ENCODE measurements around the gene WDR26. TPM values are rescaled to one million over a fixed set of nuclear protein-coding genes. Genes with fewer than 3 reads are reported as not detected.

WDR26 gene
- total and polyA plus RNA-seq, 2 of the 4 experiments (the other 2 are of a cell fraction) = 23.8 to 46.4 TPM

DNA sequence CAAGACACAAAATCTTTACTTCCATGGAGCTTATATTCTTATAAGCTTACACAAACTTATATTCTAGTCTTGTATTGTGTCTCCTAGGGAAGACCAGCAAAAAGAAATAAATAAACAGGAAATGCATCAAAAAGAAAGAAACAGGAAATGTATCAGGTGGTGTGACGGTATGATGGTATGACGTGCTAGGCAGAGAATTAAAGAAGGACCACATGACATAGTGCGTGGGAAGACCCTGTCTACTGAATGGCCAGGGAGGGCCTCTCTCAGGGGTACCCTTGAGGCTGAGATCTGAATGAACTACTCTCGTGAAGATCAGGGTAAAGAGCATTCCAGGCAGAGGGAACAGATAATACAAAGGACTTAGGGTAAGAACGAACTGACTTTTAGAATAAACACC lies 15.6 kb upstream of the WDR26 start:
- H2BK15ac ChIP-seq (ENCODE audit: low read depth, low read length) = no peak overlapping the region
- H4K91ac ChIP-seq (ENCODE audit: insufficient read depth, low read depth, low read length) = no peak overlapping the region
- H3K56ac ChIP-seq (ENCODE audit: extremely low read depth, insufficient read depth, low read length) = no peak overlapping the region
- H3K4me3 ChIP-seq (ENCODE audit: insufficient read depth, low read depth, low read length) = no peak overlapping the region
- no peak overlapping the region for H2AK5ac ChIP-seq (ENCODE audit: low read depth, low read length)
- intact Hi-C loops (cut with micrococcal nuclease) (loop anchor here (10.0 kb wide), 1 partner anchor 335 kb away; the partner anchor contains the start of gene FBXO28), dilution Hi-C loops (cut with HindIII; ENCODE audit: low sequenced_read_pairs, unreplicated experiment) (no loop called here), in situ Hi-C loops (cut with MboI; ENCODE audit: low sequenced_read_pairs) (no loop called here)
- H3K23ac ChIP-seq (ENCODE audit: low read depth, low read length) = no peak overlapping the region
- no peaks in the 10 kb centered on the region for H3K9me3 ChIP-seq (ENCODE audit: control insufficient read depth, insufficient read depth, low read length)
- H2BK20ac ChIP-seq (ENCODE audit: low read depth, low read length) = no peak overlapping the region
- no peak overlapping the region for H4K5ac ChIP-seq (ENCODE audit: low read depth, low read length)
- no peak overlapping the region for H2BK5ac ChIP-seq (ENCODE audit: low read depth, low read length, poor library complexity, severe bottlenecking)
- H3K27ac ChIP-seq (ENCODE audit: insufficient read depth, low read length) = no peak overlapping the region
- no peak overlapping the region for H3K18ac ChIP-seq (ENCODE audit: low read depth, low read length)
- no peak overlapping the region for H3K4me2 ChIP-seq (ENCODE audit: low read depth, low read length)
- no peak for TF ChIP-seq SMC3 (IDR thresholded peaks at IDR 0.05; ENCODE audit: low read depth, low read length)
- DNase-seq (no peak), ATAC-seq (ENCODE audit: low read depth) (no peak)
- no TSS peak for BruUV-seq (replicated peaks)
- H3K4me1 ChIP-seq (ENCODE audit: control insufficient read depth, insufficient read depth, low read length) = no peaks in the 10 kb centered on the region
- no peak overlapping the region for H3K9ac ChIP-seq (ENCODE audit: low read depth, low read length)
- no peaks in the 10 kb centered on the region for H4K20me1 ChIP-seq (ENCODE audit: insufficient read depth, low read length)
- H3K79me1 ChIP-seq (ENCODE audit: low read depth in 1 of 2, low read length in 2 of 2) = peaks cover 3 to 6% of the 10 kb centered on the region in 2 experiments; a peak in 3 of 4 replicates
- no peak overlapping the region for H3K4ac ChIP-seq (ENCODE audit: low read depth, low read length)
- no peak overlapping the region for H2AK9ac ChIP-seq (replicated peaks; ENCODE audit: low read depth, low read length, poor library complexity)
- no peak overlapping the region for H2AFZ ChIP-seq (replicated peaks; ENCODE audit: low read length, poor library complexity)
- no peak overlapping the region for H4K8ac ChIP-seq (ENCODE audit: low read depth in 2 of 2, low read length in 2 of 2)
- peaks cover 2% of the 10 kb centered on the region; the same call in 1 of the 2 replicates for H3K9me1 ChIP-seq (ENCODE audit: insufficient read depth, low read length)
- H2BK120ac ChIP-seq (ENCODE audit: low read depth, low read length) = no peak overlapping the region
- no peak overlapping the region for H3K14ac ChIP-seq (replicated peaks; ENCODE audit: low read depth, low read length)
- 89% methylated on average over 3 of the region's 5 CpGs; no CpG with 5 or more reads in 1 of the 2 experiments for WGBS, 2 experiments (ENCODE audit: extremely low coverage in 2 of 2, insufficient read length in 1 of 2)
- H3K36me3 ChIP-seq (ENCODE audit: control insufficient read depth, insufficient read depth, low read length) = 0 out of 2 replicates have a peak, but pooled peaks cover 1% of the 10 kb centered on the region
- ChIA-PET POLR2A (ENCODE audit: unreplicated experiment) (no interaction called here), CTCF (no interaction called here)
- H3K27me3 ChIP-seq (ENCODE audit: control insufficient read depth, insufficient read depth, low read length) = no peaks in the 10 kb centered on the region
